ENCODE results near the gene TNS1. TPM values are rescaled to one million over a fixed set of nuclear protein-coding genes. Genes with fewer than 3 reads are reported as not detected.
"Not testable (repeated sequence)": the region's sequence is repeated elsewhere in the genome, so short reads cannot be mapped to it uniquely, and the experiment has no call there.

The TNS1 gene
- total and polyA plus RNA-seq, 2 experiments from 2014 or later, result 16.2 to 27.6 TPM

DNA sequence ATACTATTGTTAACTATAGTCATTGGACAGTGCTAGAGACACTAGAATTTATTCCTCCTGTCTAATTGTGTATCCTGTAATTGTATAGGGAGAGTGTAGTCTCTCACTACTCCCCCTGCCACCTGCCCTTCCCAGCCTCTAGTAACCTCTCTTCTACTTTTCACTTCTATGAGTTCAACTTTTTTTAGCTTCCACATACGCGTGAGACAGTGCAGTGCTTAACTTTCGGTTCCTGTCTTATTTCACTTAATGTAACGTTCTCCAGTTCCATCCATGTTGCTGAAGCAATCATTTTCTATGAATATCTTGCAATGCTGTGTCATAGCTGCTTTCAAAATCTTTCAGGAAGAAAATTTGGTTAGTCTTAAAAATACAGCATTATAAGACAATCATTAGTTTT lies 43.4 kb upstream of the TNS1 start:
- TF ChIP-seq, protein P1, sequence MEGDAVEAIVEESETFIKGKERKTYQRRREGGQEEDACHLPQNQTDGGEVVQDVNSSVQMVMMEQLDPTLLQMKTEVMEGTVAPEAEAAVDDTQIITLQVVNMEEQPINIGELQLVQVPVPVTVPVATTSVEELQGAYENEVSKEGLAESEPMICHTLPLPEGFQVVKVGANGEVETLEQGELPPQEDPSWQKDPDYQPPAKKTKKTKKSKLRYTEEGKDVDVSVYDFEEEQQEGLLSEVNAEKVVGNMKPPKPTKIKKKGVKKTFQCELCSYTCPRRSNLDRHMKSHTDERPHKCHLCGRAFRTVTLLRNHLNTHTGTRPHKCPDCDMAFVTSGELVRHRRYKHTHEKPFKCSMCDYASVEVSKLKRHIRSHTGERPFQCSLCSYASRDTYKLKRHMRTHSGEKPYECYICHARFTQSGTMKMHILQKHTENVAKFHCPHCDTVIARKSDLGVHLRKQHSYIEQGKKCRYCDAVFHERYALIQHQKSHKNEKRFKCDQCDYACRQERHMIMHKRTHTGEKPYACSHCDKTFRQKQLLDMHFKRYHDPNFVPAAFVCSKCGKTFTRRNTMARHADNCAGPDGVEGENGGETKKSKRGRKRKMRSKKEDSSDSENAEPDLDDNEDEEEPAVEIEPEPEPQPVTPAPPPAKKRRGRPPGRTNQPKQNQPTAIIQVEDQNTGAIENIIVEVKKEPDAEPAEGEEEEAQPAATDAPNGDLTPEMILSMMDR (IDR thresholded peaks at IDR 0.05; ENCODE audit: poor library complexity), result no peak
- TF ChIP-seq EZH2 (IDR thresholded peaks at IDR 0.05; ENCODE audit: borderline replicate concordance) (no peak), EZH2phosphoT487 (IDR thresholded peaks at IDR 0.05; ENCODE audit: low read depth, severe bottlenecking, unreplicated experiment) (no peak)
- Histone ChIP-seq H3K27ac (no peak overlapping the region), H3K4me2 (no peak overlapping the region)

DNA sequence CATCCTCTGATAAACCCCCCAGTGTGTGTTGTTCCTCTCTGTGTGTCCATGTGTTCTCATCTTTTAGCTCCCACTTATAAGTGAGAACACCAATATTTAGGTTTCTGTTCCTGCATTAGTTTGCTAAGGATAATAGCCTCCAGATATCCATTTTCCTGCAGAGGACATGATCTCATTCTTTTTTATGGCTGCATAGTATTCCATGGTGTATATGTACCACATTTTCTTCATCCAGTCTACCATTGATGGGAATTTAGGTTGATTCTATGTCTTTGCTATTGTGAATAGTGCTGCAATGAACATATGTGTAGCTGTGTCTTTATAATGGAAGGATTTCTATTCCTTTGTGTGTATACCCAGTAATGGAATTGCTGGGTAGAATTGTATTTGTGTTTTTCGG lies 41.8 kb upstream of the TNS1 start:
- H3K27me3 ChIP-seq; H4K20me1 ChIP-seq (ENCODE audit: insufficient read depth, poor library complexity, severe bottlenecking); H3K9me2 ChIP-seq (replicated peaks; ENCODE audit: insufficient read depth); H2AFZ ChIP-seq; H3K9me3 ChIP-seq (ENCODE audit: low read depth); H3K4me2 ChIP-seq; H3K36me3 ChIP-seq (replicated peaks; ENCODE audit: insufficient read depth, low read depth); H3K4me1 ChIP-seq (ENCODE audit: insufficient read depth); H3K4me3 ChIP-seq; H3K79me2 ChIP-seq; H3K27ac ChIP-seq; DNase-seq (ENCODE audit: low spot score): not testable (repeated sequence)
- WGBS (ENCODE audit: low lambda C conversion rate, missing lambda C conversion rate), result 100% methylated on average over 1 of the region's 1 CpG

More for the DNA sequence above, 43.4 kb upstream of the TNS1 start:
- Histone ChIP-seq H3K36me3 (replicated peaks; ENCODE audit: insufficient read depth, low read depth) (no peaks in the 10 kb centered on the region), H3K4me1 (ENCODE audit: insufficient read depth) (no peaks in the 10 kb centered on the region), H3K9me3 (ENCODE audit: low read depth) (no peaks in the 10 kb centered on the region), H3K27me3 (no peaks in the 10 kb centered on the region), H3K79me2 (no peaks in the 10 kb centered on the region), H2AFZ (no peak overlapping the region), H3K4me3 (no peak overlapping the region), H3K9me2 (replicated peaks; ENCODE audit: insufficient read depth) (no peaks in the 10 kb centered on the region), H4K20me1 (ENCODE audit: insufficient read depth, poor library complexity, severe bottlenecking) (no peaks in the 10 kb centered on the region)
- no peak for DNase-seq (ENCODE audit: low spot score)
- WGBS (ENCODE audit: low lambda C conversion rate, missing lambda C conversion rate), result 71% methylated on average over 4 of the region's 4 CpGs

DNA sequence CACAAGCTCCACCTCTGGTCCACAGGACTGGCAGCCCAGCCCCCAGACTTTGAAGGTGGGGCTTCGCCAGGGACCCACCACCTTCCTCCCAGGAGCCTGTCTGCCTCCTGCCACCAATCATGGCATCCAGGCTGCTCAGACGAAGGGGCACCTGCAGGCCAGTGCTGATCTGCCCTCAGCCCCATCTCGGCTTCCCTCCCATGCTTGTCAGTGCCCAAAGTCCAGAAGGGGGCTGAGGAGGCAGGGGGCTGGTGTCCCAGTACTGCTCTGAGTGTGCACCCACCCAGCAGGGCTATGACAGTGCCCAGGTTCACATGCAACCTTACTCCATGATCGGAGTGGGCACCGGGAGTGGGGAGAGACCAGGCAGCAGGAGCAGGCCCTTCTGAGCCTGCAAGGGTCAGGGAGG lies 40.9 kb upstream of the TNS1 start:
- peaks cover 16% of the 10 kb centered on the region for H3K27me3 ChIP-seq
- WGBS (ENCODE audit: low lambda C conversion rate, missing lambda C conversion rate), result 97% methylated on average over 5 of the region's 5 CpGs

DNA sequence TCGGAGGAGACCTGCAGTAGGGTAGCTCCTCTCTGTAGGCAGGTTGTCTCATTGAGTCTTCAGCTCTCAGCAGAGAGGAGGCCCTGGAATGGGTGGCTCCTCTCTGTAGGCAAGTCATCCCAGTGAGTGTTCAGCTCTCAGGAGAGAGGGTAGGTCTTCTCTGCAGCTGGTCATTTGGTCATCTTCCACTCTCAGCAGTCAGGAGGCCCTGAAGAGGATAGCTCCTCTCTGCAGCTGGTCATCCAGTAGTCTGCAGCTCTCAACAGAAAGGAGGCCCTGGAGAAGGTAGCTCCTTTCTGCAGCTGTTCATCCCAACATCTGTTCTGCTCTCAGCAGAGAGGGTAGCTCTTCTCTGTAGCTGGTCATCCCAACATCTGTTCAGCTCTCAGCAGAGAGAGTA lies 40.3 kb upstream of the TNS1 start:
- H3K4me3 ChIP-seq, result no peak overlapping the region
- peaks cover 22% of the 10 kb centered on the region for H3K27me3 ChIP-seq
- no peaks in the 10 kb centered on the region for H4K20me1 ChIP-seq (ENCODE audit: insufficient read depth, poor library complexity, severe bottlenecking)
- no peaks in the 10 kb centered on the region for H3K79me2 ChIP-seq
- H3K27ac ChIP-seq, result no peak overlapping the region
- no peaks in the 10 kb centered on the region for H3K9me3 ChIP-seq (ENCODE audit: low read depth)
- 79% methylated on average over 1 of the region's 1 CpG for WGBS (ENCODE audit: low lambda C conversion rate, missing lambda C conversion rate)
- no peak for DNase-seq (ENCODE audit: low spot score)
- TF ChIP-seq EZH2 (IDR thresholded peaks at IDR 0.05; ENCODE audit: borderline replicate concordance), result no peak
- TF ChIP-seq EZH2phosphoT487 (IDR thresholded peaks at IDR 0.05; ENCODE audit: low read depth, severe bottlenecking, unreplicated experiment), result no peak
- TF ChIP-seq, protein P1 (IDR thresholded peaks at IDR 0.05; ENCODE audit: poor library complexity), result no peak
- H3K9me2 ChIP-seq (replicated peaks; ENCODE audit: insufficient read depth), result no peaks in the 10 kb centered on the region
- H2AFZ ChIP-seq, result no peak overlapping the region
- H3K4me1 ChIP-seq (ENCODE audit: insufficient read depth), result no peaks in the 10 kb centered on the region
- no peak overlapping the region for H3K4me2 ChIP-seq
- no peaks in the 10 kb centered on the region for H3K36me3 ChIP-seq (replicated peaks; ENCODE audit: insufficient read depth, low read depth)

More for the DNA sequence above, 40.9 kb upstream of the TNS1 start:
- Histone ChIP-seq H3K4me3 (no peak overlapping the region), H3K4me1 (ENCODE audit: insufficient read depth) (no peaks in the 10 kb centered on the region), H3K36me3 (replicated peaks; ENCODE audit: insufficient read depth, low read depth) (no peaks in the 10 kb centered on the region), H3K9me2 (replicated peaks; ENCODE audit: insufficient read depth) (no peaks in the 10 kb centered on the region), H3K9me3 (ENCODE audit: low read depth) (no peaks in the 10 kb centered on the region), H3K4me2 (no peak overlapping the region), H3K79me2 (no peaks in the 10 kb centered on the region), H2AFZ (no peak overlapping the region), H3K27ac (no peak overlapping the region), H4K20me1 (ENCODE audit: insufficient read depth, poor library complexity, severe bottlenecking) (no peaks in the 10 kb centered on the region)
- TF ChIP-seq EZH2 (IDR thresholded peaks at IDR 0.05; ENCODE audit: borderline replicate concordance) (no peak), EZH2phosphoT487 (IDR thresholded peaks at IDR 0.05; ENCODE audit: low read depth, severe bottlenecking, unreplicated experiment) (no peak)
- TF ChIP-seq, protein P1 (IDR thresholded peaks at IDR 0.05; ENCODE audit: poor library complexity), result no peak
- no peak for DNase-seq (ENCODE audit: low spot score)

Data from hepatocyte (in vitro differentiated cells).